HG03103 (cell line): ENCODE measurements around the gene RHAG.
"Not testable (repeated sequence)": the region's sequence is repeated elsewhere in the genome, so short reads cannot be mapped to it uniquely, and the experiment has no call there.

Experiments
- ATAC-seq: cut with Tn5 transposase; IDR thresholded peaks from one replicate; pipeline ENCODE4 v1.9.1; 2021; ENCODE audit warnings: low read depth; ENCODE audit not compliant: unreplicated experiment

Gene RHAG

DNA sequence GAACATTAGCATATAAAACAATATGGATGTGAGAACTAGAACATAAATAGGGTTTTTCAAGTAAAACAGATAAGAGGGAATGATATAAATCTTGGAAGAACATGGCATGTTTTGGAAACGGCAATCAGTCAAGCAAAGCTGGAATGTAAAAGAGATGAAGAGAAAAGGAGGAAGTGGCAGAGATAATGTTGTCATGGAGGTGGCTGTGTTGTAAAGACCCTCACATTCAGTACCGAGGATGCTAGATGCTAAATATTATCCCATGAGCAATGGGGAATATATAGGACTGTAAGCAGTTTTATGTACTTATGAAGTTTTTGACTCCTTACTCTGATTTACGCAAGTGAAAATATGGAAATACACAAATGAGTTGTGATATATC, 702 bp upstream of the RHAG start:
- no peak for ATAC-seq

DNA sequence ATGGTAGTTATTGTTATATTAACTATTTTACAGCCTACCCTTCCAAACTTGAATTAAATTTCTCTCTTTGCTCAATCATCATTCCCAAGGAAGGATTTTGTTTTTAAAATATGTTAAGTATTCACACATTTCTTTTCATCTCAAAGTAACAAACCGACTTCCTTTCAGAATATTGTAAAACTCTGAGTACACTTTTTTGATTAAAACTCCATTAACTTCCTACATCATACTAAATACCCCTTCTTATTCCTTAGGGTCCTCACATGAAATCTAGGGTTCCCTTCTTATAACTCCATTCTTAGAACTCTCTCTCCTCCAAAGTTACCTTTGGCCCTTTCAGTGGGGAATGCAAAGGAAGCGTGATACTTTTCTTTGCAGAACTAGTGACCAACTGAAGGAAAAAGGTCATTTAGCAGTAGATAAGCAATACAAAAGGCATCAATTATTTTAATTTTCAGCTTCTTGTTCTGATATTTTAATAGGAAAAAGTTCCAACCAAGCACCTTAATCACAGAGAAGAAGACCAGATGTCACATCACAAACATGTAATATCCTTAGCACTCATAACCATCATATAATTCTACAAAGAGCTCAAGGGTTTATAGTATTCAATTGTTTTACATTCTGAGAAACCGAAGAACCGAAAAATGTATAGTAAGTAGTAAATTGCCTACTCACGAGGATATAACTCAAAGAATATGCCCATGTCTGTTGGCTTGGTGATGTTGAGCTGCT, 494 bp downstream of the RHAG start:
- ATAC-seq = no peak

DNA sequence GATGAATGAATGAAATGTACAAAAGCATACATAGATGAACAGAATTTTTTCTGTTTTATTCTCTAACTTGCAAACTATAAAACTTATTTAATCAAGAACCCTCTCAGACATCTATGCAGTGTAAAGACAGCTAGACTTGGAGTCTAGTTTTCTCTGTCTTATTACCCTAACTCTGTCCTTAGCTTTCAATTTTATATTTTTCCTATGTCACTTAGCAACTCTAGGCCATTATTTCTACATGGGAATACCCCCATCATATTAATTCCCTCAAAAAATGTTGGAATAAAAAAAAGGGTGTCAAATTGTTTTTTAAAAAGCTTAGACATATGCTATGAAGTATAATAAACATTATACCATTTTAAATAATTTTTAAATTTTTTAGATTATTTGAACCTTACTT, 1.2 kb downstream of the RHAG start:
- ATAC-seq = no peak

DNA sequence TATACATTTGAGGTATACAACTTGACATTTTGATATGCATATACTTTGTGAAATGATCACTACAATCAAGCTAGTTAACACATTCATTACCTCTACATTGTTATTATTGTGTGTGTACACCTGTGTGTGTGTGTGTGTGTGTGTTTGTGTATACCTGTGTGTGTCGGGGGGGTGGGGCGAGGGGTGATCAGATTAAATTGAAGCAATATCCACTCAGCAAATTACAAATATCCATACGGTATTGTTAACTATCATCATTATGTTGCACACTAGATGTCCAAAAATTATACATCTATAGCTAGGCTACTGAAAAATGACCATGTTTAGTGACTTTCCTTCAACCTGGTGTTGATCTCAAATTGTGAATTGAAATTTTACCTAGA, 1.8 kb downstream of the RHAG start:
- ATAC-seq = no peak

DNA sequence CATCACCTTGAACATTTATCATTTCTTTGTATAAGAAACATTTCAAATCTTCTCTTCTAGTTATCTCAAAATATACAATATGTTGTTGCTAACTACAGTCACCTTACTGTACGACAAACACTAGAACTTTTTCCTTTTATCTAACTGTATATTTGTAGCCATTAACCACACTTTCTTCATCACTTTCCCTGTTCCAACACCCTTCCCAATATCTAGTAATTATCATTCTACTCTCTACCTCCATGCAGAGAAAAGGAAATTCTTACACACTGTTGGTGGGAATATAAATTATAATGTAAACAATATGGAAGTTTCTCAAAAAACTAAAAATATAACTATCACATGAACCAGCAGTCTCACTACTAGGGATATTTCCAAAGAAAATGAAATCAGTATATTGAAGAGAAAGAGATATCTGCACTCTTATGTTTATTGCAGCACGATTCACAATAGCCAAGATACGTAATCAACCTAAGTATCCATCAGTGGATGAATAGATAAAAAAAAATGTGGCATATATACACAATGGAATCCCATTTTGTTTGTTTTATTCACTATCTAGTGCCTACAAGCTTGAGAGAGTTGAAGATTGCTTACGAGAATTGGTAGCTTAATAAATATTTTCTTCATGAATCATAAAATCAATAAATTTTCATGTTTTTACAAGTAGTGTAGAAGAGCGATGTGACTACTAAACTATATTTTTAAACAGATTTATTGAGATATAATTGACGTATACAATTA, 2.4 kb downstream of the RHAG start:
- no peak for ATAC-seq

DNA sequence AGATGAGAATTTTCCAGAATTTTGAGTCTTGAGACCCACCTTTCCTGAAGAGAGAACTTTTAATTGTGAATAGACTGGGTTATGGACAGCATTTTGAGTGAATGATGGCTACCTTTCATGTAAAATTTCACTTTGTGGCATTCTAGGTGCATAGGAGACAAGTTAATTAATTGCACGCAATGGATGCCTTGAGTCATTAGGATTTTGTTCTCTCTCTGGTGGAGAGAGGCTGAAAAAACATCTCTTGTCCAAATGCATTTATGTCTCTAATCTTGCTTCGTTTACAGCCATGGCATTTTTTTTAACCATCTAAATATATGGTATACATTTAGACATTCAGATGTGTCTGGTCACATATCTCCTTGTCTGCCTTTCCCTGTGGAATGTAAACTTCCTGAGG, 3.1 kb downstream of the RHAG start:
- ATAC-seq = no peak

DNA sequence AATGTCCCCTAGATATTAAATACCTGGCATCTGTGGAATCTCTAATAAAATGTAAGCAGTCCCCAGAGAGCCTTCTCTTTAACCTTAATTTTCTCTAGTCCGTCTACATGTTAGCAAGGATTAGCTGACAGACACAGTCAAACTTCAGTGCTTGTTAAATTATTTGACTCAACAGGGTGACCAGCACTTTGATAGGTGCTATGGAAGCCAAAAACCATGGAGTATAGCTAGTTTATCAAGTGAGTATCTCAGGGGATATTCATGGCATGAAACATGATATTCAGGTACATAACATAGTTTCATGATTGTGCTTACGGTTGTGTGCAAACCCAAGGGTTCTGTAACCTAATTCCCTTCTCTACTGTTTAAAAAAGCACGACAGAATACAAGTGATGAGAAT, 3.9 kb downstream of the RHAG start:
- no peak for ATAC-seq

DNA sequence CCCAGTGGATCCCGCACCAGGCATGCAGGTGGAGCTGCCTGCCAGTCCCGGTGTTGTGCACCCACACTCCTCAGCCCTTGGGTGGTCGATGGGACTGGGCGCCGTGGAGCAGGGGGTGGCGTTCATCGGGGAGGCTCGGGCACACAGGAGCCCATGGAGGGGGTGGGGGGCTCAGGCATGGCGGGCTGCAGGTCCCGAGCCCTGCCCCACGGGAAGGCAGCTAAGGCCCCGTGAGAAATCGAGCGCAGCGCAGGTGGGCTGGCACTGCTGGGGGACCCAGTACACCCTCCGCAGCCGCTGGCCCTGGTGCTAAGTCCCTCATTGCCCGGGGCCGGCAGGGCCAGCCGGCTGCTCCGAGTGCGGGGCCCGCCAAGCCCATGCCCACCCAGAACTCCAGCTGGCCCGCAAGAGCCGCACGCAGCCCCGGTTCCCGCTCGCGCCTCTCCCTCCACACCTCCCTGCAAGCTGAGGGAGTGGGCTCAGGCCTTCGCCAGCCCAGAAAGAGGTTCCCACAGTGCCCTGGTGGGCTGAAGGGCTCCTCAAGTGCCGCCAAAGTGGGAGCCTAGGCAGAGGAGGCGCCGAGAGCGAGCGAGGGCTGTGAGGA, 7.1 kb downstream of the RHAG start:
- not testable (repeated sequence) for ATAC-seq

DNA sequence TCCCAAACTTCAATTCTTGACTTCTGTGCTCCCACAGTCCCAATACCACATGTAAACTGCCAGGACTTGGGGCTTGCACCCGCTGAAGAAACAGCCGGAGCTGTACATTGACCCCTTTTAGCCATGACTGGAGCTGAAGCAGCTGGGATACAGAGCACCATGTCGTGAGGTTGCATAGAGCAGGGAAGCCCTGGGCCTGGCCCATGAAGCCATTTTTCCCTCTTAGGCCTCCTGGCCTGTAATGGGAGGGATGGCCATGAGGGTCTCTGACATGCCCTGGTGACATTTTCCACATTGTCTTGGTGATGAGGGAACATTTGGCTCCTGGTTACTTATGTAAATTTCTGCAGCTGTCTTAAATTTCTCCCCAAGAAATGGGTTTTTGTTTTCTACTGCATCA, 9.8 kb downstream of the RHAG start:
- no peak for ATAC-seq

DNA sequence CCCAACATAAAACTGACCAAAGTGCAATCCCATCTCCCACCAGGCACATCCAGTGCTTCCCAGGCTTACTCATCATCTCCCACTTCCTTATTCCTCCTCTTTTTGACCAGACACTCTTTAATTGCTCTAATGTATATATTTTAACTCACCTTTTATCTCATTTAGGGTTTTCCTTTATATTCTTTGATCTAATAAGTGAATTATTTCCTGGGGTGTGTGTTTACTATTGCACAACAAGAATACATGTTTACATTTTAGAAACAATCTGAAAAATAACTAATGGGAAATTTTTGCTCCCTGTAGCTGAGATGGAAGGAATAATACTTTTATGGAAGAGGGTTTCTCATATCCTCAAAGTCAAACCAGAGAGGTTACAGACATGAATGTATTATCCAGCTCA, 18.4 kb downstream of the RHAG start:
- no peak for ATAC-seq

DNA sequence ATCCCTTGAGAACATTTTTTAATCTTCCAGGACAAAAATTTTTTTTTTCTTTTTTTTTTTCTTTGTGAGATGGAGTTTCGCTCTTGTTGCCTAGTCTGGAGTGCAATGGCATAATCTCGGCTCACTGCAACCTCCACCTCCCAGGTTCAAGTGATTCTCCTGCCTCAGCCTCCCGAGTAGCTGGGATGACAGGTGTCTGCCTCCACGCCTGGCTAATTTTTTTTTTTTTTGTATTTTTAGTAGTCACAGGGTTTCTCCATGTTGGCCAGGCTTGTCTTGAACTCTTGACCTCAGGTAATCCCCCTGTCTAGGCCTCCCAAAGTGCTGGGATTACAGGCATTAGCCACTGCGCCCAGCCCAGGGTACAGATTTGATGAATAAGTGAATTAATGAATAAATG, 22.5 kb downstream of the RHAG start:
- not testable (repeated sequence) for ATAC-seq

DNA sequence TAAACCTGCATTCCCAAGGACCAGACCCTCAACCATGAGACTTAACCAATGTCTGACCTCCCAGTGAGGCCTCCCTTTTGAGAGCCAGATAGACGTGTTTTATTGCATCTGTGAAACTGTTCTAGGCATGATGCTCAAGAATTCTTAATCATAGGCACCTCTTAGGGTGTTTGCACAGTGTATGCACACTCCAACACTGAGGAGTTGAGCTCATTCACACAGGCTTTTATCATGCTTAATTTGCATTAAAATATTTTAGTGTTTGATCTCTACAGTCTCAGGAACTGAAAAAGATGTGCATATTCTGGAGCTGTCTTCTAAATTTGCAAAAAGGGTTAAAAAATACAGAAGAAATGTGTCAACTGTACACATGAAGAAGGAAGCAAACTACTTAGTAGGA, 27.4 kb downstream of the RHAG start:
- no peak for ATAC-seq

DNA sequence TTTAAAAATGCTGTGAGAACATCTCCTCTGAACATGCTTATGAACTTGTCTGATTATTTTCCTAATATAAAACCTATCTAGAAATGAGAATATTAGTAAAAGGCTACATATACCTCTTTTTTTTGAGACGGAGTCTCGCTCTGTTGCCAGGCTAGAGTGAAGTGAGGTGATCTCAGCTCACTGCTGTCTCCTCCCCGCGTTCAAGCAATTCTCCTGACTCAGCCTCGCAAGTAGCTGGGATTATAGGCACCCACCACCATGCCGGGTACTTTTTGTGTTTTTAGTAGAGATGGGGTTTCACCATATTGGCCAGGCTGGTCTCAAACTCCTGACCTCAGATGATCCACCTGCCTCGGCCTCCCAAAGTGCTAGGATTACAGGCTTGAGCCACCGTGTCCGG, 28.4 kb downstream of the RHAG start:
- ATAC-seq = not testable (repeated sequence)

DNA sequence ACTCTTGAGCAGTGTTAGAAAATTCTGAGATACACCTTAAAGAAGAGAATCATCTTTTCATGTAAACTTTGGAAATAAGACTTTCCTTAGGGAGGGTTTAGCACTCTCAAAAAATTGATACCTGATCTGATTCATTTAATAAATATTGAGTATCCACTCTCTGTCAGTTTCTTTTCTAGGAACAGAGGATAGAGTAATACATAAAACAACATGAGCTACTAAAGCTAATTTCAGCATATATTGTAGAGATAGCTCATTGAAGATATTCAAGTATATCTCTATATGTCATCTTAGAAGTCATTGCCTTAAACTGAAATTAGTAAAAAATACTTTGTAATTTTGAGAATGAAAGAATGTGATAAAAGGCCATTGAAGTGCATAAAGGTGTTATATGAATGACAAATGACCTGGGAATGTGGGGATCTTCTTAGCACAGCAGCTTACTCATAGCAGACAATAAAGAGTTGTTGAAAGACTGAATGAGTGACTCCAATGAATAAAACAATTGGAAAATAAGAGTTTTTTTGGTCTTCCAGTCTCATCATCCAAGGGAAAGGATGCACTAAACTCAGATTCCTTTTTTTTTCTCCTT, 29.2 kb downstream of the RHAG start:
- no peak for ATAC-seq

DNA sequence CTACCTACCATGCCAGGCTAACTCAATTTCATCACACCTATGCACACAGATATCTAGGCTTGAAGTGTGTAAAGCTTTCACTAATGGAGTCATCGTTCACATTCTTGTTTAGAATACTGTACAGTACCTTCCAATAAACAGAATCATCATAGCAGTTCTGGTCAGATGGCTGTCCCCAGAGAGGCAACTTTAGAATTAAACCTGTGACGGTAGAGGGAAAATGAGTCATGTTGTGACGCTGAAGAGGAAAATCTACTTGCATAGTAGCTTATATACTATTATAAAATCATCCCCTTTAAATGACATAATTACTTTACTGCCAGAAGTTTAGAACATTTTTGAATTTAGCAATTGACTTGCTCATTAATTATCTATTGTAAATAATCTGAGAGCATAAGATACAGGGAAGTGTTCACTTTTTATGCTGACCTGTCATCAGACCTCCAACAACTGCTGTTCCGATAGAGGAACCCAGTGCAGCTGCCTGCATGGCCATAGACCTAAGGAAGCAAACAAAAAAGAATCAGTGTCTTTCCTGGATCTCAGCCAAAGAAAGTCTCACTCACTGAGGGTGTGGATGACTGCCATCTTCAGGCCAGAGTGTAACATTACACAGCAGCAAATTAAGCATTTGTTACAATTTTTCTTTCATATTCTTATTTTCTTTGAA, 29.8 kb downstream of the RHAG start:
- peak; percentile 98 for ATAC-seq

DNA sequence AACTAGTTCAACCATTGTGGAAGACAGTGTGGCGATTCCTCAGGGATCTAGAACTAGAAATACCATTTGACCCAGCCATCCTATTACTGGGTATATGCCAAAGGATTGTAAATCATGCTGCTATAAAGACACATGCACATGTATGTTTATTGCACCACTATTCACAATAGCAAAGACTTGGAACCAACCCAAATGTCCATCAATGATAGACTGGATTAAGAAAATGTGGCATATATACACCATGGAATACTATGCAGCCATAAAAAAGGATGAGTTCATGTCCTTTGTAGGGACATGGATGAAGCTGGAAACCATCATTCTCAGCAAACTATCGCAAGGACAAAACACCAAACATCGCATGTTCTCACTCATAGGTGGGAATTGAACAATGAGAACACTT, 32.6 kb downstream of the RHAG start:
- ATAC-seq = not testable (repeated sequence)

DNA sequence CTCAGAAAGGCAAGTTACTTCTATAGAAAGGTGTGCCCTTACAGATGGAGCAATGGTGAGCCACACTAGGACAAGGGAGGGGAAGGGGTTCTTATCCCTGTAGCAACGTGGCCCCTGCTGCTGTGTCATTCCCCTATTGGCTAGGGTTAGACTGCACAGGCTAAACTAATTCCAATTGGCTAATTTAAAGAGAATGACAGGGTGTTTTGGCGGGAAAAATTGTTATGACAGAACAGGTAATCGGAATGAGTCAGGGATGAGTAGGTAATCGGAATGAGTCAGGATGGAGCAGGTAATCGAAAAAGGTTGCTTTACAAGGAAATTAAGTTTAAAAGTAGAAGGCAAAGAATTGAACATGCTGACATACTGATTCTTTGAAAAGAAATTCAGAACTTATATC, 49.4 kb downstream of the RHAG start:
- ATAC-seq = not testable (repeated sequence)

DNA sequence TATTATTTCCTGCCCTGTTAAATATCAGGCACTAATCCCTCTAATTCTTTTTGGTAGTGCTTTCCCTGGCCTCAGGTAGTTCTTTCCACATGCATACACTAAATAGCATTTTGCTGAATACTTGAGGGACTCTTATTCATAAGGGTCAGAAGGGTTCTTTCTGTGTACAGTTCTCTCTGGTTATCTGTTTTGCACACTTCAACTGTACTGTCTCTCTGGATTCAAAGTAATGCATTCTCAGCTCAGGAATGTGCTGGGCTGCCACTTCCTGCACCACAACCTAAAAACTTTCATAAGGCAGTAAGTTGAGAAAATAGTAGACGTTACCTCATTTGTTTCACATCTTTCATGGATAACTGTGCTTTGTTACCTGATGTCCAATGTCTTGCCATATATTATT, 54.1 kb downstream of the RHAG start:
- ATAC-seq = no peak

DNA sequence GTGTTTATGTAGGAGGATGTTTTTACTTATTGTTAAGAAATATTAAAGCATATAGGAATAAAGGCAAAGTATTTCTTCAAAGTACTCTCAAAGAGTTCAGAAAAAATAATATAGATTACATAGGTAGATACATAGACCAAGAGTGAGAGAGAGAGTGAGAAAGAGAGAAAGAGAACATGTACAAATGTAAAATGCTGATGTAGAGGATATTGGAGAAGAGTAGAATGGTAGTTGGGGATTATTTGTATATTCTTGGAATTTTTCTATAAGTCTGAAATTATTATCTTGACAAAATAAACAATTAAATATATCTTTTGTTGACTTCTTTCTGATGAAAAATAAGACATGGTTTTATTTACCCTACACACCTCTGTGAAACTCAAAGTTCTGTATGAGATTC, 57.0 kb downstream of the RHAG start:
- ATAC-seq = no peak

DNA sequence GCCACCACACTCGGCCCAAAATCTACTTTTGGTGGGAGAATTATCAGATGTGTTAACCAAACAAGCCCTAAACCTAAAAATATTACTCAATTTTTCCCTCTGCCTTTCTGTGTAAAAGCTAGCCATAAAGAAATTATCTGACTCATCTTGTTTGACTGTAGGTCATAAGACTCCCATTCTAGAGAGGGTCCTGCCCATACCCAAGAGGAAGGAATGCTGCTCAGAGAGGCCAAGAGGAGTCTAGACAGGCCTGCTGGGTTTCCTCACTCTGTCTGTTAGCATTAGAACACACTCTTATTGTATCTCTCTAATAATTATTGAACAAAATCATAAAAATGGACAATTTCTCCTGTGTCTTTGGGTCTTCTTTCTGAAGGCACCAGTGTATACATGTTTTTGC, 60.0 kb downstream of the RHAG start:
- ATAC-seq = no peak

DNA sequence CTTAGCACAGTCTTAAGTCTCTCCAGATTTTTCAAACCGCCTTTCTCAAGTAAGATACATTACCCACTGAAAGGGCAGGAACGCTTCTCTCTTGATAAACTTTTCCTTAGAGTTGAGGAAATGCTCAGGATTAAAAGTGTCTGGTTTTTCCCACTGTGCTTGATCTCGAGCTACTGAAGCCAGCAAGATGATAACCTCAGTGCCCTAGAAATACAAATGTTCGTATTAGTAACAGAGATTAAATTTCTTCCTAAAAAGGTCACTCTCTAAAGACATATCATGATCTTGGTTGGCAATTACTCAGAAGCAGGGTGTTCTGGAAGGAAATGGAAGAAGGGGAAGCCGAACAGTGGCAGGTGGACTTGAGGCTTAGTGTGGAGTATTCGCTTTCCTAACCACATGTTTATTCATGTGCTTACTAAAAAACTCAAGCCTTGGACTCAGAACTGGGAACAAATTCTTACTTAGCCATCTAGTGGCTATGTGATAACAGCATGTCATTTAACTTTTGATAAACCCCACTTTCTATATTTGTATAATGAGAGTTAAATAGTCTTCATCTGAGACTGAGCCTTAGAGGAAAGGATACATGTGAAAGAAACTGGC, 66.1 kb downstream of the RHAG start:
- no peak for ATAC-seq
